ENCODE data around the gene C10orf120.

The C10orf120 gene

GRCh38 chr10:122696687-122697086 is 3.0 kb downstream of the C10orf120 start:
- H3K9me2 ChIP-seq (replicated peaks; ENCODE audit: control insufficient read depth, low read length), result no peaks in the 10 kb centered on the region
- H3K4me1 ChIP-seq (ENCODE audit: control insufficient read depth, low read length), result no peaks in the 10 kb centered on the region
- H3K4me3 ChIP-seq (ENCODE audit: low read length), result no peak overlapping the region
- no peak overlapping the region for H3K4me2 ChIP-seq (ENCODE audit: low read length)
- no peak overlapping the region for H3K27ac ChIP-seq (ENCODE audit: low read depth, low read length)
- no peaks in the 10 kb centered on the region; the same call in 1 of the 2 replicates for H3K27me3 ChIP-seq (ENCODE audit: control insufficient read depth, low read length)
- no peaks in the 10 kb centered on the region for H4K20me1 ChIP-seq (ENCODE audit: control insufficient read depth, insufficient read depth, low read depth, low read length)
- H3K36me3 ChIP-seq (ENCODE audit: control insufficient read depth, low read length), result no peaks in the 10 kb centered on the region
- H3K79me2 ChIP-seq (ENCODE audit: control insufficient read depth, low read length), result no peaks in the 10 kb centered on the region
- TF ChIP-seq EZH2phosphoT487 (IDR thresholded peaks at IDR 0.05; ENCODE audit: borderline replicate concordance, low read length) (no peak), CTCF (IDR thresholded peaks at IDR 0.05; ENCODE audit: low read depth, low read length, poor library complexity, severe bottlenecking) (no peak)
- no peaks in the 10 kb centered on the region for H3K9me3 ChIP-seq (ENCODE audit: control insufficient read depth, insufficient read depth, low read length)
- H3F3A ChIP-seq (ENCODE audit: control insufficient read depth, insufficient read depth), result no peaks in the 10 kb centered on the region

- Histone ChIP-seq H4K20me1 (ENCODE audit: control insufficient read depth, insufficient read depth, low read depth, low read length) (no peaks in the 10 kb centered on the region), H3K4me3 (ENCODE audit: low read length) (no peak overlapping the region), H3K4me1 (ENCODE audit: control insufficient read depth, low read length) (no peaks in the 10 kb centered on the region), H3K79me2 (ENCODE audit: control insufficient read depth, low read length) (no peaks in the 10 kb centered on the region), H3K4me2 (ENCODE audit: low read length) (no peak overlapping the region), H3K36me3 (ENCODE audit: control insufficient read depth, low read length) (no peaks in the 10 kb centered on the region), H3F3A (ENCODE audit: control insufficient read depth, insufficient read depth) (no peaks in the 10 kb centered on the region), H3K27me3 (ENCODE audit: control insufficient read depth, low read length) (no peaks in the 10 kb centered on the region; the same call in 1 of the 2 replicates), H3K9me2 (replicated peaks; ENCODE audit: control insufficient read depth, low read length) (no peaks in the 10 kb centered on the region), H3K27ac (ENCODE audit: low read depth, low read length) (no peak overlapping the region), H3K9me3 (ENCODE audit: control insufficient read depth, insufficient read depth, low read length) (no peaks in the 10 kb centered on the region)
- TF ChIP-seq EZH2phosphoT487 (IDR thresholded peaks at IDR 0.05; ENCODE audit: borderline replicate concordance, low read length) (no peak), CTCF (IDR thresholded peaks at IDR 0.05; ENCODE audit: low read depth, low read length, poor library complexity, severe bottlenecking) (no peak)
These were observed 6.9 kb downstream of the C10orf120 start for GRCh38 chr10:122692744-122693143.

- H3K79me2 ChIP-seq (ENCODE audit: control insufficient read depth, low read length), result no peaks in the 10 kb centered on the region
- no peak overlapping the region for H3K27ac ChIP-seq (ENCODE audit: low read depth, low read length)
- H3K27me3 ChIP-seq (ENCODE audit: control insufficient read depth, low read length), result peaks cover 2% of the 10 kb centered on the region
- TF ChIP-seq CTCF (IDR thresholded peaks at IDR 0.05; ENCODE audit: low read depth, low read length, poor library complexity, severe bottlenecking) (no peak), EZH2phosphoT487 (IDR thresholded peaks at IDR 0.05; ENCODE audit: borderline replicate concordance, low read length) (no peak)
- no peaks in the 10 kb centered on the region for H3F3A ChIP-seq (ENCODE audit: control insufficient read depth, insufficient read depth)
- no peaks in the 10 kb centered on the region for H4K20me1 ChIP-seq (ENCODE audit: control insufficient read depth, insufficient read depth, low read depth, low read length)
- no peak overlapping the region for H3K4me3 ChIP-seq (ENCODE audit: low read length)
- H3K9me3 ChIP-seq (ENCODE audit: control insufficient read depth, insufficient read depth, low read length), result no peaks in the 10 kb centered on the region
- H3K9me2 ChIP-seq (replicated peaks; ENCODE audit: control insufficient read depth, low read length), result no peaks in the 10 kb centered on the region
- H3K4me2 ChIP-seq (ENCODE audit: low read length), result no peak overlapping the region
- no peaks in the 10 kb centered on the region for H3K36me3 ChIP-seq (ENCODE audit: control insufficient read depth, low read length)
- no peaks in the 10 kb centered on the region for H3K4me1 ChIP-seq (ENCODE audit: control insufficient read depth, low read length)
These were observed 10.4 kb downstream of the C10orf120 start for GRCh38 chr10:122689146-122689820.

Measured in DOHH2 (cell line).